ENCODE results near the gene GCK.

GCK gene

GRCh38 chr7:44189286-44189992 lies at the start of gene GCK:
TSS of gene GCK (minus strand) at chr7:44189439. CDS start at chr7:44188953, 486 bp downstream.
- in situ Hi-C loops (cut with MboI; ENCODE audit: low sequenced_read_pairs, unreplicated experiment) = no loop called here
- TF ChIP-seq CTCF (IDR thresholded peaks at IDR 0.05; ENCODE audit: borderline replicate concordance, control extremely low read depth, extremely low read depth, insufficient read depth, missing control alignments) = no peak
- DNase-seq (ENCODE audit: low spot score) = no peak

DNA sequence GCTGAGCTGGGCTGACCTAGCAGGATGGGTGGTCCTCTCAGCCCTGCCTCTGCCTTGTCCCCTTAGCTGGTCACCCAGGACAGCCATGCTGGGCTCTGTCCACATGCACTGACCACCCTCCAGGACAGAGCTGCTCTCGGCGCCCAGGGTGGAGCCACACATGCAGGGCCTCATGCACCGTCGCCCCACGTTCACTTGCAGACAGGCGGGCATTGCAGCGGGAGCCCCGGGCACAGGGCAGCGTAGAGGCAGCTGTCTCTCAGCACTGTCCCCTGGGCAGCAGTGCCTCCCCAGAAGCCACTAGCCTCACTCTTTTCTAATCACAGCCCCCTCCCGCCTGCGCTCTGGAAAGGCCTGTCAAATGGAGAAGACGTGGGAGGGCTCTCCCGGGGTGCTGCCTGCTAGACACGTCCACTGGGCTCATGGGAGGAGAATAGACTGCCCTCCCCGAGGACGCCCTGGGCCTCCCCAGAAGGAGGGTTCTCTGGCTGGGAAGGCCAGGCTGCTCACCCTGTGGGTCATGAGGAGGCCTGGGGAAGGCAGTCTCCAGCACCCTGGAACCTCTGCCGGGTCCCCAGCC lies 49.0 kb upstream of the GCK start:
- no peak for TF ChIP-seq CTCF (IDR thresholded peaks at IDR 0.05; ENCODE audit: borderline replicate concordance, control extremely low read depth, extremely low read depth, insufficient read depth, missing control alignments)
- in situ Hi-C loops (cut with MboI; ENCODE audit: low sequenced_read_pairs, unreplicated experiment) = no loop called here
- no peak for DNase-seq (ENCODE audit: low spot score)

DNA sequence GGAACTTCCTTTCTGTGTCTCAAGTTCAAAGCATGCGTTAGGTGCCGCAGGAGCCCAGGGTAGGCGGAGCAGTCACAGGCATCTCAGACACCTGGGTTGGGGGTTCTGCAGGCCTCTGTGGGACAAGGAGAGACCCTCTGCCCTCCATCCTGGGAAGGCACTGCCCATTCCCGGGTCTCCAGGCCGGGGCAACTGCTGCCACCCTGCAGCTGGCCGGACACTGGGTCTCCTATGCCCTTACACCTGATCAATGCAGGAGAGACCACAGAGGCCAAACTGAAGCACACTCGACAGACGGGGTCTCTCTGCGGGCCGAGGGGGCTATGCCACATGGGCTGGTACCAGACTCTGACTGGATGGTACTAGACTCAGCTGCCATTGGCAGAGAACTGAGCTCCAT lies 48.5 kb upstream of the GCK start:
- TF ChIP-seq CTCF (IDR thresholded peaks at IDR 0.05; ENCODE audit: borderline replicate concordance, control extremely low read depth, extremely low read depth, insufficient read depth, missing control alignments) = no peak
- in situ Hi-C loops (cut with MboI; ENCODE audit: low sequenced_read_pairs, unreplicated experiment) = no loop called here
- DNase-seq (ENCODE audit: low spot score) = no peak

GRCh38 chr7:44236333-44236728 lies 47.1 kb upstream of the GCK start:
- TF ChIP-seq CTCF (IDR thresholded peaks at IDR 0.05; ENCODE audit: borderline replicate concordance, control extremely low read depth, extremely low read depth, insufficient read depth, missing control alignments) = no peak
- in situ Hi-C loops (cut with MboI; ENCODE audit: low sequenced_read_pairs, unreplicated experiment) = no loop called here
- DNase-seq (ENCODE audit: low spot score) = no peak

GRCh38 chr7:44235582-44236332 lies 46.5 kb upstream of the GCK start:
- no peak for DNase-seq (ENCODE audit: low spot score)
- in situ Hi-C loops (cut with MboI; ENCODE audit: low sequenced_read_pairs, unreplicated experiment) = no loop called here
- TF ChIP-seq CTCF (IDR thresholded peaks at IDR 0.05; ENCODE audit: borderline replicate concordance, control extremely low read depth, extremely low read depth, insufficient read depth, missing control alignments) = no peak

DNA sequence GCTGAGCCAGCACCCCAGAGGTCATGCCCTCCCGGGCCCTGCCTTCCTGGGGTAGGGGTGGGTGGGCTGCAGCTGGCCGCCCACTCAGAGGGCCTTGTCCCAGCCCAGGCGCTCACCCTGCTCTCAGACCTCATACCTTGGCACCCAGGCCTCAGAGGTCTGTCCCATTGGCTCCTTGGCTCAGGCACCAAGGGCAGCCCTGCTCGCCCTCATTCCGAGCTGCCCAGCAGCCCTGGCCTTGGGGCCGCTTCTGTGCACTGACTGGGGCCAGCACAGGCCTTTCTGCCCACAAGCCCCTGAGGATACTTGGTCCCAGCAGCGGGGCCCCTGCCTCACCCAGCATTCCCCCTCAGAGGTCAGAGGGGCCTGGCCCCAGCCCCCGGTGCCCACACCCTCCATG lies 45.8 kb upstream of the GCK start:
- in situ Hi-C loops (cut with MboI; ENCODE audit: low sequenced_read_pairs, unreplicated experiment) = no loop called here
- DNase-seq (ENCODE audit: low spot score) = no peak
- no peak for TF ChIP-seq CTCF (IDR thresholded peaks at IDR 0.05; ENCODE audit: borderline replicate concordance, control extremely low read depth, extremely low read depth, insufficient read depth, missing control alignments)

Measured in GM13976 (cell line).